ENCODE results near the gene MAEA.

DNA sequence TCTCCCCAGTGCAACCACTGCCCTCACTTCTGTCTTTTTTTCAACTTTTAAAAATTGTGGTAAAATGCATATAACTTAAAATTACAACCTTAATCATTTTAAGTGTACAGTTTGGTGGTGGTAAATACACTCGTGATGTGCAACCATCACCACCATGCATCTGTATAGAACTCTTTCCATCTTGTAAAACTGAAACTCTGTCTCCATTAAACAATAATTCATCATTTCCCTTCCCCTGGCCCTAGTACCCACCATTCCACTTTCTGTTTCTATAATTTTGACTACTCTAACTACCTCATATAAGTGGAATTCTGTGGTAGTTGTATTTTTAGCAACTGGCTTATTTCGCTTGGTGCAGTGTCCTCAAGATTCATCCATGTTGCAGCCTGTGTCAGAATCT, 34.0 kb upstream of the MAEA start:
- TF ChIP-seq TCF12 (IDR thresholded peaks at IDR 0.05; ENCODE audit: low read depth, low read length): no peak
- TF ChIP-seq, protein P1, sequence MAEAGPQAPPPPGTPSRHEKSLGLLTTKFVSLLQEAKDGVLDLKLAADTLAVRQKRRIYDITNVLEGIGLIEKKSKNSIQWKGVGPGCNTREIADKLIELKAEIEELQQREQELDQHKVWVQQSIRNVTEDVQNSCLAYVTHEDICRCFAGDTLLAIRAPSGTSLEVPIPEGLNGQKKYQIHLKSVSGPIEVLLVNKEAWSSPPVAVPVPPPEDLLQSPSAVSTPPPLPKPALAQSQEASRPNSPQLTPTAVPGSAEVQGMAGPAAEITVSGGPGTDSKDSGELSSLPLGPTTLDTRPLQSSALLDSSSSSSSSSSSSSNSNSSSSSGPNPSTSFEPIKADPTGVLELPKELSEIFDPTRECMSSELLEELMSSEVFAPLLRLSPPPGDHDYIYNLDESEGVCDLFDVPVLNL (IDR thresholded peaks at IDR 0.05; ENCODE audit: low read depth, low read length): no peak

Data from GM12878 (cell line).